ENCODE results near the gene ADAMTS4. TPM values are rescaled to one million over a fixed set of nuclear protein-coding genes. Genes with fewer than 3 reads are reported as not detected.

Gene ADAMTS4
- total RNA-seq, 1 experiment from 2014 or later, result 9.1 TPM

DNA sequence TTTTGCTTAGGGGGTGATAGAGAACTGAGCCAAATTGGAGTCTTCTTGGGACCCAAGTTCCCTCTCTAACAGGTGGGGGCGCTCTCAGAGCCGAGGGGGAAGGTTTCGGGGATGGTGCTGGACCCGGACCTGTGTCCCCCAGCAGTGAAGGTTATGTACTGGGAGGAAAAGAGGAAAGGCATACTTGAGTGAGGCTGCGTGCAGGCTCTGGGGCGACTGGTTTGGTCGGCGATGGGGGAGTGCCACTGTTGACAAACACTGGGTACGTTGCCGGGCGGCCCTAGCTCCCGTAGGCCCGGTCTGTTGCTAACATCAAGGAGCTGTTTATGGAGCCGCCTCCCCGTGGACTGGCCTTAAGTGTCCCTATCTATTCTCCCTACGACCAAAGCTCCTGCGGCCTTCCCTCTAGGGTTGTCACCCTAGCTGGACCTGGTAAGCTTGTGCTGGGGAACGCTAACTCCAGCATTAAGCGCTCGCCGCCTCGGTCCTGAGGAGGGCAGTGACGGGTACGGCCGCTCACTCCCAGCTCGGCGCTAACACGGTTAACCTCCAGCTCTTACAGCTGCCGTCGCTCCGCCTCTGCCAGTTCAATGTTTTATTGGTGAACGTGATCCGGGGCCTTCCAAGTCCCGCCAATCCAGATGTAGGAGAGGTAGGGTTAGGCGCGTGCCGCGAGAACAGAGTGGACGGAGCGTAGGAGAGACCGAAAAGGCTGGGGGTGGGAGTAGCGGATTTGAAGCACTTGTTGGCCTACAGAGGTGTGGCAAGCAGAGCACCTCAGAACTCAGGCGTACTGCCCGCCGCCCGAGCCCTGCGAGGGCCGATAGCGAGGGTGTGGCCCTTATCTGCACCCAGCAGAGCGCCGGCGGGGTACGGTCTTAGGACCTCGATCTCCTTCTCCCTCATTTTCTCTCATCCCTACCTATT, 32.8 kb downstream of the ADAMTS4 start, which contains the start of gene PPOX (continued):
- TF ChIP-seq, protein P1, sequence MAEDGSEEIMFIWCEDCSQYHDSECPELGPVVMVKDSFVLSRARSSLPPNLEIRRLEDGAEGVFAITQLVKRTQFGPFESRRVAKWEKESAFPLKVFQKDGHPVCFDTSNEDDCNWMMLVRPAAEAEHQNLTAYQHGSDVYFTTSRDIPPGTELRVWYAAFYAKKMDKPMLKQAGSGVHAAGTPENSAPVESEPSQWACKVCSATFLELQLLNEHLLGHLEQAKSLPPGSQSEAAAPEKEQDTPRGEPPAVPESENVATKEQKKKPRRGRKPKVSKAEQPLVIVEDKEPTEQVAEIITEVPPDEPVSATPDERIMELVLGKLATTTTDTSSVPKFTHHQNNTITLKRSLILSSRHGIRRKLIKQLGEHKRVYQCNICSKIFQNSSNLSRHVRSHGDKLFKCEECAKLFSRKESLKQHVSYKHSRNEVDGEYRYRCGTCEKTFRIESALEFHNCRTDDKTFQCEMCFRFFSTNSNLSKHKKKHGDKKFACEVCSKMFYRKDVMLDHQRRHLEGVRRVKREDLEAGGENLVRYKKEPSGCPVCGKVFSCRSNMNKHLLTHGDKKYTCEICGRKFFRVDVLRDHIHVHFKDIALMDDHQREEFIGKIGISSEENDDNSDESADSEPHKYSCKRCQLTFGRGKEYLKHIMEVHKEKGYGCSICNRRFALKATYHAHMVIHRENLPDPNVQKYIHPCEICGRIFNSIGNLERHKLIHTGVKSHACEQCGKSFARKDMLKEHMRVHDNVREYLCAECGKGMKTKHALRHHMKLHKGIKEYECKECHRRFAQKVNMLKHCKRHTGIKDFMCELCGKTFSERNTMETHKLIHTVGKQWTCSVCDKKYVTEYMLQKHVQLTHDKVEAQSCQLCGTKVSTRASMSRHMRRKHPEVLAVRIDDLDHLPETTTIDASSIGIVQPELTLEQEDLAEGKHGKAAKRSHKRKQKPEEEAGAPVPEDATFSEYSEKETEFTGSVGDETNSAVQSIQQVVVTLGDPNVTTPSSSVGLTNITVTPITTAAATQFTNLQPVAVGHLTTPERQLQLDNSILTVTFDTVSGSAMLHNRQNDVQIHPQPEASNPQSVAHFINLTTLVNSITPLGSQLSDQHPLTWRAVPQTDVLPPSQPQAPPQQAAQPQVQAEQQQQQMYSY (CRISPR knock-in tag; IDR thresholded peaks at IDR 0.05), result peak; percentile 33; the same call in 1 of the 2 replicates
- TF ChIP-seq, protein P2, sequence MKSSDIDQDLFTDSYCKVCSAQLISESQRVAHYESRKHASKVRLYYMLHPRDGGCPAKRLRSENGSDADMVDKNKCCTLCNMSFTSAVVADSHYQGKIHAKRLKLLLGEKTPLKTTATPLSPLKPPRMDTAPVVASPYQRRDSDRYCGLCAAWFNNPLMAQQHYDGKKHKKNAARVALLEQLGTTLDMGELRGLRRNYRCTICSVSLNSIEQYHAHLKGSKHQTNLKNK (CRISPR knock-in tag; IDR thresholded peaks at IDR 0.05), result no peak
- TF ChIP-seq, protein P3, sequence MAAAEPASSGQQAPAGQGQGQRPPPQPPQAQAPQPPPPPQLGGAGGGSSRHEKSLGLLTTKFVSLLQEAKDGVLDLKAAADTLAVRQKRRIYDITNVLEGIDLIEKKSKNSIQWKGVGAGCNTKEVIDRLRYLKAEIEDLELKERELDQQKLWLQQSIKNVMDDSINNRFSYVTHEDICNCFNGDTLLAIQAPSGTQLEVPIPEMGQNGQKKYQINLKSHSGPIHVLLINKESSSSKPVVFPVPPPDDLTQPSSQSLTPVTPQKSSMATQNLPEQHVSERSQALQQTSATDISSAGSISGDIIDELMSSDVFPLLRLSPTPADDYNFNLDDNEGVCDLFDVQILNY (CRISPR knock-in tag; IDR thresholded peaks at IDR 0.05), result 0 out of 2 replicates have a peak, but pooled peaks have one; percentile 71
- TF ChIP-seq, protein P4, sequence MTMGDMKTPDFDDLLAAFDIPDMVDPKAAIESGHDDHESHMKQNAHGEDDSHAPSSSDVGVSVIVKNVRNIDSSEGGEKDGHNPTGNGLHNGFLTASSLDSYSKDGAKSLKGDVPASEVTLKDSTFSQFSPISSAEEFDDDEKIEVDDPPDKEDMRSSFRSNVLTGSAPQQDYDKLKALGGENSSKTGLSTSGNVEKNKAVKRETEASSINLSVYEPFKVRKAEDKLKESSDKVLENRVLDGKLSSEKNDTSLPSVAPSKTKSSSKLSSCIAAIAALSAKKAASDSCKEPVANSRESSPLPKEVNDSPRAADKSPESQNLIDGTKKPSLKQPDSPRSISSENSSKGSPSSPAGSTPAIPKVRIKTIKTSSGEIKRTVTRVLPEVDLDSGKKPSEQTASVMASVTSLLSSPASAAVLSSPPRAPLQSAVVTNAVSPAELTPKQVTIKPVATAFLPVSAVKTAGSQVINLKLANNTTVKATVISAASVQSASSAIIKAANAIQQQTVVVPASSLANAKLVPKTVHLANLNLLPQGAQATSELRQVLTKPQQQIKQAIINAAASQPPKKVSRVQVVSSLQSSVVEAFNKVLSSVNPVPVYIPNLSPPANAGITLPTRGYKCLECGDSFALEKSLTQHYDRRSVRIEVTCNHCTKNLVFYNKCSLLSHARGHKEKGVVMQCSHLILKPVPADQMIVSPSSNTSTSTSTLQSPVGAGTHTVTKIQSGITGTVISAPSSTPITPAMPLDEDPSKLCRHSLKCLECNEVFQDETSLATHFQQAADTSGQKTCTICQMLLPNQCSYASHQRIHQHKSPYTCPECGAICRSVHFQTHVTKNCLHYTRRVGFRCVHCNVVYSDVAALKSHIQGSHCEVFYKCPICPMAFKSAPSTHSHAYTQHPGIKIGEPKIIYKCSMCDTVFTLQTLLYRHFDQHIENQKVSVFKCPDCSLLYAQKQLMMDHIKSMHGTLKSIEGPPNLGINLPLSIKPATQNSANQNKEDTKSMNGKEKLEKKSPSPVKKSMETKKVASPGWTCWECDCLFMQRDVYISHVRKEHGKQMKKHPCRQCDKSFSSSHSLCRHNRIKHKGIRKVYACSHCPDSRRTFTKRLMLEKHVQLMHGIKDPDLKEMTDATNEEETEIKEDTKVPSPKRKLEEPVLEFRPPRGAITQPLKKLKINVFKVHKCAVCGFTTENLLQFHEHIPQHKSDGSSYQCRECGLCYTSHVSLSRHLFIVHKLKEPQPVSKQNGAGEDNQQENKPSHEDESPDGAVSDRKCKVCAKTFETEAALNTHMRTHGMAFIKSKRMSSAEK (CRISPR knock-in tag; IDR thresholded peaks at IDR 0.05; ENCODE audit: borderline replicate concordance), result no peak
- peak; percentile 64; the same call in 1 of the 2 replicates for TF ChIP-seq CREM (CRISPR knock-in tag; IDR thresholded peaks at IDR 0.05)
- no peak for TF ChIP-seq EMX1 (CRISPR knock-in tag; IDR thresholded peaks at IDR 0.05)
- TF ChIP-seq, protein P5, sequence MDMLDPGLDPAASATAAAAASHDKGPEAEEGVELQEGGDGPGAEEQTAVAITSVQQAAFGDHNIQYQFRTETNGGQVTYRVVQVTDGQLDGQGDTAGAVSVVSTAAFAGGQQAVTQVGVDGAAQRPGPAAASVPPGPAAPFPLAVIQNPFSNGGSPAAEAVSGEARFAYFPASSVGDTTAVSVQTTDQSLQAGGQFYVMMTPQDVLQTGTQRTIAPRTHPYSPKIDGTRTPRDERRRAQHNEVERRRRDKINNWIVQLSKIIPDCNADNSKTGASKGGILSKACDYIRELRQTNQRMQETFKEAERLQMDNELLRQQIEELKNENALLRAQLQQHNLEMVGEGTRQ (CRISPR knock-in tag; IDR thresholded peaks at IDR 0.05), result peak; percentile 75
- TF ChIP-seq SMAD3 (CRISPR knock-in tag; IDR thresholded peaks at IDR 0.05; ENCODE audit: borderline replicate concordance), result no peak
- TF ChIP-seq SP1 (CRISPR knock-in tag; conservative IDR thresholded peaks at IDR 0.05), result peak; percentile 88
- peak; percentile 89 for TF ChIP-seq FOXK1 (CRISPR knock-in tag; IDR thresholded peaks at IDR 0.05)
- TF ChIP-seq, protein P6, sequence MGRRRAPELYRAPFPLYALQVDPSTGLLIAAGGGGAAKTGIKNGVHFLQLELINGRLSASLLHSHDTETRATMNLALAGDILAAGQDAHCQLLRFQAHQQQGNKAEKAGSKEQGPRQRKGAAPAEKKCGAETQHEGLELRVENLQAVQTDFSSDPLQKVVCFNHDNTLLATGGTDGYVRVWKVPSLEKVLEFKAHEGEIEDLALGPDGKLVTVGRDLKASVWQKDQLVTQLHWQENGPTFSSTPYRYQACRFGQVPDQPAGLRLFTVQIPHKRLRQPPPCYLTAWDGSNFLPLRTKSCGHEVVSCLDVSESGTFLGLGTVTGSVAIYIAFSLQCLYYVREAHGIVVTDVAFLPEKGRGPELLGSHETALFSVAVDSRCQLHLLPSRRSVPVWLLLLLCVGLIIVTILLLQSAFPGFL (CRISPR knock-in tag; IDR thresholded peaks at IDR 0.05; ENCODE audit: borderline replicate concordance), result no peak
- TF ChIP-seq, protein P7, sequence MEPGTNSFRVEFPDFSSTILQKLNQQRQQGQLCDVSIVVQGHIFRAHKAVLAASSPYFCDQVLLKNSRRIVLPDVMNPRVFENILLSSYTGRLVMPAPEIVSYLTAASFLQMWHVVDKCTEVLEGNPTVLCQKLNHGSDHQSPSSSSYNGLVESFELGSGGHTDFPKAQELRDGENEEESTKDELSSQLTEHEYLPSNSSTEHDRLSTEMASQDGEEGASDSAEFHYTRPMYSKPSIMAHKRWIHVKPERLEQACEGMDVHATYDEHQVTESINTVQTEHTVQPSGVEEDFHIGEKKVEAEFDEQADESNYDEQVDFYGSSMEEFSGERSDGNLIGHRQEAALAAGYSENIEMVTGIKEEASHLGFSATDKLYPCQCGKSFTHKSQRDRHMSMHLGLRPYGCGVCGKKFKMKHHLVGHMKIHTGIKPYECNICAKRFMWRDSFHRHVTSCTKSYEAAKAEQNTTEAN (CRISPR knock-in tag; IDR thresholded peaks at IDR 0.05), result no peak; the same call in 1 of the 2 replicates
- no peak for TF ChIP-seq ZNF219 (CRISPR knock-in tag; IDR thresholded peaks at IDR 0.05; ENCODE audit: borderline replicate concordance)
- TF ChIP-seq, protein P8, sequence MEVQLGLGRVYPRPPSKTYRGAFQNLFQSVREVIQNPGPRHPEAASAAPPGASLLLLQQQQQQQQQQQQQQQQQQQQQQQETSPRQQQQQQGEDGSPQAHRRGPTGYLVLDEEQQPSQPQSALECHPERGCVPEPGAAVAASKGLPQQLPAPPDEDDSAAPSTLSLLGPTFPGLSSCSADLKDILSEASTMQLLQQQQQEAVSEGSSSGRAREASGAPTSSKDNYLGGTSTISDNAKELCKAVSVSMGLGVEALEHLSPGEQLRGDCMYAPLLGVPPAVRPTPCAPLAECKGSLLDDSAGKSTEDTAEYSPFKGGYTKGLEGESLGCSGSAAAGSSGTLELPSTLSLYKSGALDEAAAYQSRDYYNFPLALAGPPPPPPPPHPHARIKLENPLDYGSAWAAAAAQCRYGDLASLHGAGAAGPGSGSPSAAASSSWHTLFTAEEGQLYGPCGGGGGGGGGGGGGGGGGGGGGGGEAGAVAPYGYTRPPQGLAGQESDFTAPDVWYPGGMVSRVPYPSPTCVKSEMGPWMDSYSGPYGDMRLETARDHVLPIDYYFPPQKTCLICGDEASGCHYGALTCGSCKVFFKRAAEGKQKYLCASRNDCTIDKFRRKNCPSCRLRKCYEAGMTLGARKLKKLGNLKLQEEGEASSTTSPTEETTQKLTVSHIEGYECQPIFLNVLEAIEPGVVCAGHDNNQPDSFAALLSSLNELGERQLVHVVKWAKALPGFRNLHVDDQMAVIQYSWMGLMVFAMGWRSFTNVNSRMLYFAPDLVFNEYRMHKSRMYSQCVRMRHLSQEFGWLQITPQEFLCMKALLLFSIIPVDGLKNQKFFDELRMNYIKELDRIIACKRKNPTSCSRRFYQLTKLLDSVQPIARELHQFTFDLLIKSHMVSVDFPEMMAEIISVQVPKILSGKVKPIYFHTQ (CRISPR knock-in tag; IDR thresholded peaks at IDR 0.05), result no peak
- TF ChIP-seq, protein P9, sequence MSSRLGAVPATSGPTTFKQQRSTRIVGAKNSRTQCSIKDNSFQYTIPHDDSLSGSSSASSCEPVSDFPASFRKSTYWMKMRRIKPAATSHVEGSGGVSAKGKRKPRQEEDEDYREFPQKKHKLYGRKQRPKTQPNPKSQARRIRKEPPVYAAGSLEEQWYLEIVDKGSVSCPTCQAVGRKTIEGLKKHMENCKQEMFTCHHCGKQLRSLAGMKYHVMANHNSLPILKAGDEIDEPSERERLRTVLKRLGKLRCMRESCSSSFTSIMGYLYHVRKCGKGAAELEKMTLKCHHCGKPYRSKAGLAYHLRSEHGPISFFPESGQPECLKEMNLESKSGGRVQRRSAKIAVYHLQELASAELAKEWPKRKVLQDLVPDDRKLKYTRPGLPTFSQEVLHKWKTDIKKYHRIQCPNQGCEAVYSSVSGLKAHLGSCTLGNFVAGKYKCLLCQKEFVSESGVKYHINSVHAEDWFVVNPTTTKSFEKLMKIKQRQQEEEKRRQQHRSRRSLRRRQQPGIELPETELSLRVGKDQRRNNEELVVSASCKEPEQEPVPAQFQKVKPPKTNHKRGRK (CRISPR knock-in tag; IDR thresholded peaks at IDR 0.05; ENCODE audit: borderline replicate concordance), result no peak
- TF ChIP-seq, protein P10, sequence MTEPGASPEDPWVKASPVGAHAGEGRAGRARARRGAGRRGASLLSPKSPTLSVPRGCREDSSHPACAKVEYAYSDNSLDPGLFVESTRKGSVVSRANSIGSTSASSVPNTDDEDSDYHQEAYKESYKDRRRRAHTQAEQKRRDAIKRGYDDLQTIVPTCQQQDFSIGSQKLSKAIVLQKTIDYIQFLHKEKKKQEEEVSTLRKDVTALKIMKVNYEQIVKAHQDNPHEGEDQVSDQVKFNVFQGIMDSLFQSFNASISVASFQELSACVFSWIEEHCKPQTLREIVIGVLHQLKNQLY (CRISPR knock-in tag; IDR thresholded peaks at IDR 0.05), result no peak
- 0 out of 2 replicates have a peak, but pooled peaks have one; percentile 40 for TF ChIP-seq ATF1 (CRISPR knock-in tag; IDR thresholded peaks at IDR 0.05)
- no peak for TF ChIP-seq FOXJ3 (CRISPR knock-in tag; IDR thresholded peaks at IDR 0.05; ENCODE audit: borderline replicate concordance)
